GM18526 (cell line): ENCODE results near the gene MSI2.

Experiments used
- POLR2A ChIP-seq: IDR thresholded peaks from 3 replicates; pipeline ENCODE4 v1.6.1; 2011; ENCODE audit not compliant: insufficient read length; ENCODE audit errors: extremely low read depth

Gene MSI2

GRCh38 chr17:57670769-57671569, 414.6 kb downstream of the MSI2 start:
- TF ChIP-seq POLR2A, result no peak

- no peak for TF ChIP-seq POLR2A
Measured at GRCh38 chr17:57671667-57672632, 415.6 kb downstream of the MSI2 start.

GRCh38 chr17:57672971-57673370, 416.6 kb downstream of the MSI2 start:
- TF ChIP-seq POLR2A, result no peak

GRCh38 chr17:57674894-57675293, 418.6 kb downstream of the MSI2 start:
- no peak for TF ChIP-seq POLR2A

- no peak for TF ChIP-seq POLR2A
Measured at GRCh38 chr17:57675427-57676387, 419.4 kb downstream of the MSI2 start.

- TF ChIP-seq POLR2A, result no peak
Measured at GRCh38 chr17:57676543-57676942, 420.2 kb downstream of the MSI2 start.

- no peak for TF ChIP-seq POLR2A
Measured at GRCh38 chr17:57677301-57677700, 421.0 kb downstream of the MSI2 start.

GRCh38 chr17:57677858-57678257, 421.5 kb downstream of the MSI2 start:
- no peak for TF ChIP-seq POLR2A

- no peak for TF ChIP-seq POLR2A
Measured at GRCh38 chr17:57678393-57678792, 422.1 kb downstream of the MSI2 start.

- no peak for TF ChIP-seq POLR2A
Measured at GRCh38 chr17:57679356-57679755, 423.0 kb downstream of the MSI2 start.

GRCh38 chr17:57679906-57680695, 423.8 kb downstream of the MSI2 start:
- no peak for TF ChIP-seq POLR2A

GRCh38 chr17:57682701-57683100, 426.4 kb downstream of the MSI2 start:
- TF ChIP-seq POLR2A, result no peak

GRCh38 chr17:57684711-57685498, 428.6 kb downstream of the MSI2 start:
- TF ChIP-seq POLR2A, result no peak

GRCh38 chr17:57685499-57686132, 429.3 kb downstream of the MSI2 start:
- TF ChIP-seq POLR2A, result no peak
